Cardiac fibroblast (primary cell): ENCODE data around the gene DSC1.

Experiments used
- DNase-seq, 2 donors: peaks; one replicate each; pipeline versions ENCODE4 v3.0.0 to v3.0.0-alpha.2; 2010; ENCODE audit warnings: low read depth in 2 of 2
- H3K4me3 ChIP-seq, 2 donors: replicated peaks in 1 of 2; 1 replicate in 1 of 2; 2 replicates in 1 of 2; pipeline ENCODE4 v1.5.1; 2011; ENCODE audit warnings: low read depth in 2 of 2, low read length in 2 of 2, mild to moderate bottlenecking in 2 of 2, moderate library complexity in 1 of 2
- TF ChIP-seq, protein P1 (sequence below): IDR thresholded peaks from one replicate; pipeline ENCODE4 v1.5.1; 2011; ENCODE audit warnings: low read depth, mild to moderate bottlenecking, low read length, inconsistent platforms

DSC1 gene

DNA sequence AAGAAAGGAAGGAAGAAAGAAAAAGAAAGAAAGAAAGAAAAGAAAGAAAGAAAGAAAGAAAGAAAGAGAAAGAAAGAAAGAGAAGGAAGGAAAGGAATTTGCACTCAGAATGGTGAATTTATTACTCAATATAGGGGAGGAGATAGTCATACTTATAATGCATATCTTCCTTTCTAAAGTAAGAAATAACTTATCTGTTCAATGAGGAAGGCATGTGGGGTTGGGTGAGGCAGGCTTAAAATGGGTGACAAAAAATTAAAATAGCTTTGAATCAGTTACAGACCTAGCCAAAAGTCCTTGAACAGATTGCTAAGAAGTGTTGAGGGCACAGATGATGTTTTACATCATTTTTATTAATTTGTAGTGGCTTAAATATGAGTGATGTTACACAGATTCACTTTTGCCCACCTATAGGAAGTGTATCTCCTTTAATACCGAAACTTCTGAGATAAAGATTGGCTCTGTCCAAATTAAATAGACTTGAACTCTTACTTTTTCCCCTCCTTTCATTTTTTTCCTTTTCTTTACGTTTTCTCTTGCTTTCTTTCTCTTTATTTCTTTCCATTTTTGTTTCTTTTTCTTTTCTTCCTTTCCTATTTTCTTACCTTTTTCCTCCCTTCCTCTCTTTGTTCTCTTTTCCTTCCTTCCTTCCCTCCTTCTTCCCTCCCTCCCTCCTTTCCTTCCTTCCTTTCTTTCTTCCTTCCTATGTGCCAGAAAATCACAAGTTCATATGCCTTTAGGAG is 45.6 kb downstream of the DSC1 start:
- no peak for DNase-seq
- no peak overlapping the region for H3K4me3 ChIP-seq
- TF ChIP-seq, protein P1, sequence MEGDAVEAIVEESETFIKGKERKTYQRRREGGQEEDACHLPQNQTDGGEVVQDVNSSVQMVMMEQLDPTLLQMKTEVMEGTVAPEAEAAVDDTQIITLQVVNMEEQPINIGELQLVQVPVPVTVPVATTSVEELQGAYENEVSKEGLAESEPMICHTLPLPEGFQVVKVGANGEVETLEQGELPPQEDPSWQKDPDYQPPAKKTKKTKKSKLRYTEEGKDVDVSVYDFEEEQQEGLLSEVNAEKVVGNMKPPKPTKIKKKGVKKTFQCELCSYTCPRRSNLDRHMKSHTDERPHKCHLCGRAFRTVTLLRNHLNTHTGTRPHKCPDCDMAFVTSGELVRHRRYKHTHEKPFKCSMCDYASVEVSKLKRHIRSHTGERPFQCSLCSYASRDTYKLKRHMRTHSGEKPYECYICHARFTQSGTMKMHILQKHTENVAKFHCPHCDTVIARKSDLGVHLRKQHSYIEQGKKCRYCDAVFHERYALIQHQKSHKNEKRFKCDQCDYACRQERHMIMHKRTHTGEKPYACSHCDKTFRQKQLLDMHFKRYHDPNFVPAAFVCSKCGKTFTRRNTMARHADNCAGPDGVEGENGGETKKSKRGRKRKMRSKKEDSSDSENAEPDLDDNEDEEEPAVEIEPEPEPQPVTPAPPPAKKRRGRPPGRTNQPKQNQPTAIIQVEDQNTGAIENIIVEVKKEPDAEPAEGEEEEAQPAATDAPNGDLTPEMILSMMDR, result no peak

GRCh38 chr18:31112804-31113203 is 49.9 kb downstream of the DSC1 start:
- no peak overlapping the region for H3K4me3 ChIP-seq
- no peak for DNase-seq
- TF ChIP-seq, protein P1, result no peak

DNA sequence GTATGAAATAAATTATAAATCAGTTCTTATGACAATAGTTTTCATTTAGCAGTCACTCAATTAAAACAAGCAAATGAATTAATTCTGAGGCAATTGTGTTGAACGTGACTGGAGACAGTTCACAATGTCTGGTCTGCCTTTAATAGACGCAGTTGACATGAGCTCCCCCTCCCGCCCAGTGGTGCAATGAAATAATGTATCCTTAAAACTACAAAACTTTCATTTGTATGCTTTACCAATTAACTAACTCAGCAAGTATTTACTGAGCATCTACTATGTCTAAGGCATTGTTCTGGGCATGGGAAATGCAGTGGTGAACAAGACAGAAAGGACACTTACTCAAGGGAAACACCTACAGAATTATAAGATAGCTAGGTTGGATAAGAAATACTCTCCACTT is 56.9 kb downstream of the DSC1 start:
- TF ChIP-seq, protein P1, result no peak
- DNase-seq, result no peak
- no peak overlapping the region for H3K4me3 ChIP-seq

GRCh38 chr18:31104444-31104843 is 58.2 kb downstream of the DSC1 start:
- no peak overlapping the region for H3K4me3 ChIP-seq
- no peak for DNase-seq
- TF ChIP-seq, protein P1, result no peak

GRCh38 chr18:31103423-31103822 is 59.2 kb downstream of the DSC1 start:
- TF ChIP-seq, protein P1, result no peak
- DNase-seq, result no peak
- H3K4me3 ChIP-seq, result no peak overlapping the region

DNA sequence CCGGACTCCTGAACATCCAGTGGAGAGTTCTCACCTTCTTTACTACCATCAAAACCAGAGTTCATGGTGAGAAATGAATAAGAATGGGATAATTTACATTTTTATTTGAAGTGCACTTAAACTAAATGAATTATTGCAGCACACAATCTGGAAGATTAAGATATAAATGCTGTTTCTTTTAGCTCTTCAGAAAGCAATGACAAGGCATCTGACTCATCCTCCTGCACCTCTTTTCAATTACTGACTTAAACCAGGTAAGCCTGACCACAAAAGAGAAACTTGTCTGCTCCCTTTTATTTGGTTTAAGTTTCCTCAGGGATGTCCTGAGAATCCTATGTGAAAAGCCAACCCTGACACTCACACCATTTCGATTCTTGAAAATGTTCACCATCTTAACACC is 59.7 kb downstream of the DSC1 start:
- TF ChIP-seq, protein P1, result no peak
- no peak overlapping the region for H3K4me3 ChIP-seq
- DNase-seq, result no peak
